SK-N-SH (cell line): ENCODE results near the gene PLXNA4.

Experiments used
- EZH2phosphoT487 ChIP-seq: fragments of 200-600 bp; sonication (generic); IDR thresholded peaks from 2 replicates; pipeline ENCODE4 v1.6.1; 2017; ENCODE audit warnings: low read depth, mixed run types, mild to moderate bottlenecking, antibody characterized with exemption, moderate library complexity, borderline replicate concordance
- JUND ChIP-seq: IDR thresholded peaks from 2 replicates; pipeline ENCODE4 v1.4.0; 2012
- RCOR1 ChIP-seq: fragments of 150-350 bp; IDR thresholded peaks from 2 replicates; pipeline ENCODE4 v1.6.1; 2017; ENCODE audit warnings: antibody characterized with exemption, low read length
- RXRA ChIP-seq: IDR thresholded peaks from 2 replicates; pipeline ENCODE4 v1.4.0; 2012; ENCODE audit warnings: low read depth, mild to moderate bottlenecking, borderline replicate concordance
- USF2 ChIP-seq: fragments of 150-350 bp; IDR thresholded peaks from 2 replicates; pipeline ENCODE4 v1.6.1; 2017; ENCODE audit warnings: antibody characterized with exemption, low read length, low read depth, borderline replicate concordance
- TF ChIP-seq, protein P1 (sequence below): fragments of 200-600 bp; sonication (generic); IDR thresholded peaks from 2 replicates; pipeline ENCODE4 v1.6.1; 2017; ENCODE audit warnings: antibody characterized with exemption, mild to moderate bottlenecking, moderate library complexity
- TF ChIP-seq, protein P2 (sequence below): IDR thresholded peaks from 2 replicates; pipeline ENCODE4 v1.6.1; 2012; ENCODE audit warnings: mild to moderate bottlenecking, low read depth, low read length, moderate library complexity
- TF ChIP-seq, protein P3 (sequence below): IDR thresholded peaks from 2 replicates; pipeline ENCODE4 v1.4.0; 2012; ENCODE audit warnings: low read depth, borderline replicate concordance

- no peak for TF ChIP-seq RCOR1
- TF ChIP-seq, protein P1, sequence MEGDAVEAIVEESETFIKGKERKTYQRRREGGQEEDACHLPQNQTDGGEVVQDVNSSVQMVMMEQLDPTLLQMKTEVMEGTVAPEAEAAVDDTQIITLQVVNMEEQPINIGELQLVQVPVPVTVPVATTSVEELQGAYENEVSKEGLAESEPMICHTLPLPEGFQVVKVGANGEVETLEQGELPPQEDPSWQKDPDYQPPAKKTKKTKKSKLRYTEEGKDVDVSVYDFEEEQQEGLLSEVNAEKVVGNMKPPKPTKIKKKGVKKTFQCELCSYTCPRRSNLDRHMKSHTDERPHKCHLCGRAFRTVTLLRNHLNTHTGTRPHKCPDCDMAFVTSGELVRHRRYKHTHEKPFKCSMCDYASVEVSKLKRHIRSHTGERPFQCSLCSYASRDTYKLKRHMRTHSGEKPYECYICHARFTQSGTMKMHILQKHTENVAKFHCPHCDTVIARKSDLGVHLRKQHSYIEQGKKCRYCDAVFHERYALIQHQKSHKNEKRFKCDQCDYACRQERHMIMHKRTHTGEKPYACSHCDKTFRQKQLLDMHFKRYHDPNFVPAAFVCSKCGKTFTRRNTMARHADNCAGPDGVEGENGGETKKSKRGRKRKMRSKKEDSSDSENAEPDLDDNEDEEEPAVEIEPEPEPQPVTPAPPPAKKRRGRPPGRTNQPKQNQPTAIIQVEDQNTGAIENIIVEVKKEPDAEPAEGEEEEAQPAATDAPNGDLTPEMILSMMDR: no peak
- TF ChIP-seq, protein P2, sequence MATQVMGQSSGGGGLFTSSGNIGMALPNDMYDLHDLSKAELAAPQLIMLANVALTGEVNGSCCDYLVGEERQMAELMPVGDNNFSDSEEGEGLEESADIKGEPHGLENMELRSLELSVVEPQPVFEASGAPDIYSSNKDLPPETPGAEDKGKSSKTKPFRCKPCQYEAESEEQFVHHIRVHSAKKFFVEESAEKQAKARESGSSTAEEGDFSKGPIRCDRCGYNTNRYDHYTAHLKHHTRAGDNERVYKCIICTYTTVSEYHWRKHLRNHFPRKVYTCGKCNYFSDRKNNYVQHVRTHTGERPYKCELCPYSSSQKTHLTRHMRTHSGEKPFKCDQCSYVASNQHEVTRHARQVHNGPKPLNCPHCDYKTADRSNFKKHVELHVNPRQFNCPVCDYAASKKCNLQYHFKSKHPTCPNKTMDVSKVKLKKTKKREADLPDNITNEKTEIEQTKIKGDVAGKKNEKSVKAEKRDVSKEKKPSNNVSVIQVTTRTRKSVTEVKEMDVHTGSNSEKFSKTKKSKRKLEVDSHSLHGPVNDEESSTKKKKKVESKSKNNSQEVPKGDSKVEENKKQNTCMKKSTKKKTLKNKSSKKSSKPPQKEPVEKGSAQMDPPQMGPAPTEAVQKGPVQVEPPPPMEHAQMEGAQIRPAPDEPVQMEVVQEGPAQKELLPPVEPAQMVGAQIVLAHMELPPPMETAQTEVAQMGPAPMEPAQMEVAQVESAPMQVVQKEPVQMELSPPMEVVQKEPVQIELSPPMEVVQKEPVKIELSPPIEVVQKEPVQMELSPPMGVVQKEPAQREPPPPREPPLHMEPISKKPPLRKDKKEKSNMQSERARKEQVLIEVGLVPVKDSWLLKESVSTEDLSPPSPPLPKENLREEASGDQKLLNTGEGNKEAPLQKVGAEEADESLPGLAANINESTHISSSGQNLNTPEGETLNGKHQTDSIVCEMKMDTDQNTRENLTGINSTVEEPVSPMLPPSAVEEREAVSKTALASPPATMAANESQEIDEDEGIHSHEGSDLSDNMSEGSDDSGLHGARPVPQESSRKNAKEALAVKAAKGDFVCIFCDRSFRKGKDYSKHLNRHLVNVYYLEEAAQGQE: no peak
- no peak for TF ChIP-seq RXRA
- TF ChIP-seq EZH2phosphoT487: no peak
- no peak for TF ChIP-seq JUND
- no peak for TF ChIP-seq USF2
- TF ChIP-seq, protein P3, sequence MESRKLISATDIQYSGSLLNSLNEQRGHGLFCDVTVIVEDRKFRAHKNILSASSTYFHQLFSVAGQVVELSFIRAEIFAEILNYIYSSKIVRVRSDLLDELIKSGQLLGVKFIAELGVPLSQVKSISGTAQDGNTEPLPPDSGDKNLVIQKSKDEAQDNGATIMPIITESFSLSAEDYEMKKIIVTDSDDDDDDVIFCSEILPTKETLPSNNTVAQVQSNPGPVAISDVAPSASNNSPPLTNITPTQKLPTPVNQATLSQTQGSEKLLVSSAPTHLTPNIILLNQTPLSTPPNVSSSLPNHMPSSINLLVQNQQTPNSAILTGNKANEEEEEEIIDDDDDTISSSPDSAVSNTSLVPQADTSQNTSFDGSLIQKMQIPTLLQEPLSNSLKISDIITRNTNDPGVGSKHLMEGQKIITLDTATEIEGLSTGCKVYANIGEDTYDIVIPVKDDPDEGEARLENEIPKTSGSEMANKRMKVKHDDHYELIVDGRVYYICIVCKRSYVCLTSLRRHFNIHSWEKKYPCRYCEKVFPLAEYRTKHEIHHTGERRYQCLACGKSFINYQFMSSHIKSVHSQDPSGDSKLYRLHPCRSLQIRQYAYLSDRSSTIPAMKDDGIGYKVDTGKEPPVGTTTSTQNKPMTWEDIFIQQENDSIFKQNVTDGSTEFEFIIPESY: no peak
Observed at GRCh38 chr7:132210821-132211220, 365.4 kb downstream of the PLXNA4 start.
